HG03045 (cell line): Measurements from ENCODE around the gene KCTD17.

Experiments
- ATAC-seq: cut with Tn5 transposase; IDR thresholded peaks from one replicate; pipeline ENCODE4 v1.9.1; 2021; ENCODE audit warnings: mild to moderate bottlenecking, moderate library complexity; ENCODE audit not compliant: unreplicated experiment

Gene KCTD17

GRCh38 chr22:37051391-37052385 is at the start of gene KCTD17:
KCTD17 (plus strand) TSS chr22:37051742; CDS start chr22:37051761, 19 bp downstream.
- ATAC-seq, result peak; percentile 75

- no peak for ATAC-seq
These were observed 49.7 kb upstream of the KCTD17 start for GRCh38 chr22:37001826-37002225.

- ATAC-seq, result no peak
These were observed 48.9 kb upstream of the KCTD17 start for GRCh38 chr22:37002633-37003032.

GRCh38 chr22:37007651-37008050 is 43.9 kb upstream of the KCTD17 start:
- ATAC-seq, result no peak

GRCh38 chr22:37008365-37008764 is 43.2 kb upstream of the KCTD17 start:
- no peak for ATAC-seq

GRCh38 chr22:37009490-37009889 is 42.1 kb upstream of the KCTD17 start:
- no peak for ATAC-seq

- ATAC-seq, result no peak
These were observed 41.4 kb upstream of the KCTD17 start for GRCh38 chr22:37010174-37010573.

- no peak for ATAC-seq
These were observed 40.6 kb upstream of the KCTD17 start for GRCh38 chr22:37010976-37011375.

GRCh38 chr22:37011472-37011871 is 40.1 kb upstream of the KCTD17 start:
- ATAC-seq, result no peak

GRCh38 chr22:37012262-37012904 is 39.2 kb upstream of the KCTD17 start:
- ATAC-seq, result no peak

- no peak for ATAC-seq
These were observed 38.6 kb upstream of the KCTD17 start for GRCh38 chr22:37012956-37013355.

GRCh38 chr22:37014415-37014806 is 37.1 kb upstream of the KCTD17 start:
- no peak for ATAC-seq

- ATAC-seq, result no peak
These were observed 36.5 kb upstream of the KCTD17 start for GRCh38 chr22:37014835-37015586.

- ATAC-seq, result no peak
These were observed 36.0 kb upstream of the KCTD17 start for GRCh38 chr22:37015587-37015878.

GRCh38 chr22:37016134-37016910 is 35.2 kb upstream of the KCTD17 start:
- ATAC-seq, result no peak

GRCh38 chr22:37017356-37017755 is 34.2 kb upstream of the KCTD17 start:
- ATAC-seq, result no peak

GRCh38 chr22:37018086-37018814 is 33.3 kb upstream of the KCTD17 start:
- no peak for ATAC-seq

GRCh38 chr22:37018815-37019308 is 32.7 kb upstream of the KCTD17 start:
- no peak for ATAC-seq

GRCh38 chr22:37019309-37020191 is 32.0 kb upstream of the KCTD17 start, which contains the start of the genes MPST and TST:
MPST (plus strand) TSS chr22:37019742; CDS start chr22:37019837, 95 bp downstream.
TST (minus strand) TSS chr22:37019447; CDS start chr22:37018732, 715 bp downstream.
- no peak for ATAC-seq
